GM19035 (cell line): ENCODE results near the gene SMARCD3.

Experiments
- ATAC-seq: cut with Tn5 transposase; IDR thresholded peaks from one replicate; pipeline ENCODE4 v1.9.1; 2021; ENCODE audit not compliant: unreplicated experiment

The SMARCD3 gene

DNA sequence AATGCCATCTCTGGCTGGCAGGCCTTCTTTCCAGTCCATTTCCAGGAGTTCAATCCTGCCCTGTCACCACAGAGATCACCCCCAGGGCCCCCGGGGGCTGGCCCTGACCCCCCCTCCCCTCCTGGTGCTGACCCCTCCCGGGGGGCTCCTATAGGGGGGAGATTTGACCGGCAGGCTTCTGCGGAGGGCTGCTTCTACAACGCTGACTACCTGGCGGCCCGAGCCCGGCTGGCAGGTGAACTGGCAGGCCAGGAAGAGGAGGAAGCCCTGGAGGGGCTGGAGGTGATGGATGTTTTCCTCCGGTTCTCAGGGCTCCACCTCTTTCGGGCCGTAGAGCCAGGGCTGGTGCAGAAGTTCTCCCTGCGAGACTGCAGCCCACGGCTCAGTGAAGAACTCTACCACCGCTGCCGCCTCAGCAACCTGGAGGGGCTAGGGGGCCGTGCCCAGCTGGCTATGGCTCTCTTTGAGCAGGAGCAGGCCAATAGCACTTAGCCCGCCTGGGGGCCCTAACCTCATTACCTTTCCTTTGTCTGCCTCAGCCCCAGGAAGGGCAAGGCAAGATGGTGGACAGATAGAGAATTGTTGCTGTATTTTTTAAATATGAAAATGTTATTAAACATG, 10.2 kb downstream of the SMARCD3 start:
- no peak for ATAC-seq

DNA sequence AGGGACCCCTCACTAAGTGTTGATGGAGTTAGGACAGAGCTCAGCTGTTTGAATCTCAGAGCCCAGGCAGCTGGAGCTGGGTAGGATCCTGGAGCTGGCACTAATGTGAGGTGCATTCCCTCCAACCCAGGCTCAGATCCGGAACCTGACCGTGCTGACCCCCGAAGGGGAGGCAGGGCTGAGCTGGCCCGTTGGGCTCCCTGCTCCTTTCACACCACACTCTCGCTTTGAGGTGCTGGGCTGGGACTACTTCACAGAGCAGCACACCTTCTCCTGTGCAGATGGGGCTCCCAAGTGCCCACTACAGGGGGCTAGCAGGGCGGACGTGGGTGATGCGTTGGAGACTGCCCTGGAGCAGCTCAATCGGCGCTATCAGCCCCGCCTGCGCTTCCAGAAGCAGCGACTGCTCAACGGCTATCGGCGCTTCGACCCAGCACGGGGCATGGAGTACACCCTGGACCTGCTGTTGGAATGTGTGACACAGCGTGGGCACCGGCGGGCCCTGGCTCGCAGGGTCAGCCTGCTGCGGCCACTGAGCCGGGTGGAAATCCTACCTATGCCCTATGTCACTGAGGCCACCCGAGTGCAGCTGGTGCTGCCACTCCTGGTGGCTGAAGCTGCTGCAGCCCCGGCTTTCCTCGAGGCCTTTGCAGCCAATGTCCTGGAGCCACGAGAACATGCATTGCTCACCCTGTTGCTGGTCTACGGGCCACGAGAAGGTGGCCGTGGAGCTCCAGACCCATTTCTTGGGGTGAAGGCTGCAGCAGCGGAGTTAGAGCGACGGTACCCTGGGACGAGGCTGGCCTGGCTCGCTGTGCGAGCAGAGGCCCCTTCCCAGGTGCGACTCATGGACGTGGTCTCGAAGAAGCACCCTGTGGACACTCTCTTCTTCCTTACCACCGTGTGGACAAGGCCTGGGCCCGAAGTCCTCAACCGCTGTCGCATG, 11.0 kb downstream of the SMARCD3 start:
- ATAC-seq: no peak

GRCh38 chr7:151236406-151236805, 12.1 kb downstream of the SMARCD3 start:
- no peak for ATAC-seq

GRCh38 chr7:151235091-151235787, 13.3 kb downstream of the SMARCD3 start:
- ATAC-seq: no peak

DNA sequence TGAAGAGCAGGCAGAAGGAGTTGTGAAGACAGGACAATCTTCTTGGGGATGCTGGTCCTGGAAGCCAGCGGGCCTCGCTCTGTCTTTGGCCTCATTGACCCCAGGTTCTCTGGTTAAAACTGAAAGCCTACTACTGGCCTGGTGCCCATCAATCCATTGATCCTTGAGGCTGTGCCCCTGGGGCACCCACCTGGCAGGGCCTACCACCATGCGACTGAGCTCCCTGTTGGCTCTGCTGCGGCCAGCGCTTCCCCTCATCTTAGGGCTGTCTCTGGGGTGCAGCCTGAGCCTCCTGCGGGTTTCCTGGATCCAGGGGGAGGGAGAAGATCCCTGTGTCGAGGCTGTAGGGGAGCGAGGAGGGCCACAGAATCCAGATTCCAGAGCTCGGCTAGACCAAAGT, 14.7 kb downstream of the SMARCD3 start:
- no peak for ATAC-seq

DNA sequence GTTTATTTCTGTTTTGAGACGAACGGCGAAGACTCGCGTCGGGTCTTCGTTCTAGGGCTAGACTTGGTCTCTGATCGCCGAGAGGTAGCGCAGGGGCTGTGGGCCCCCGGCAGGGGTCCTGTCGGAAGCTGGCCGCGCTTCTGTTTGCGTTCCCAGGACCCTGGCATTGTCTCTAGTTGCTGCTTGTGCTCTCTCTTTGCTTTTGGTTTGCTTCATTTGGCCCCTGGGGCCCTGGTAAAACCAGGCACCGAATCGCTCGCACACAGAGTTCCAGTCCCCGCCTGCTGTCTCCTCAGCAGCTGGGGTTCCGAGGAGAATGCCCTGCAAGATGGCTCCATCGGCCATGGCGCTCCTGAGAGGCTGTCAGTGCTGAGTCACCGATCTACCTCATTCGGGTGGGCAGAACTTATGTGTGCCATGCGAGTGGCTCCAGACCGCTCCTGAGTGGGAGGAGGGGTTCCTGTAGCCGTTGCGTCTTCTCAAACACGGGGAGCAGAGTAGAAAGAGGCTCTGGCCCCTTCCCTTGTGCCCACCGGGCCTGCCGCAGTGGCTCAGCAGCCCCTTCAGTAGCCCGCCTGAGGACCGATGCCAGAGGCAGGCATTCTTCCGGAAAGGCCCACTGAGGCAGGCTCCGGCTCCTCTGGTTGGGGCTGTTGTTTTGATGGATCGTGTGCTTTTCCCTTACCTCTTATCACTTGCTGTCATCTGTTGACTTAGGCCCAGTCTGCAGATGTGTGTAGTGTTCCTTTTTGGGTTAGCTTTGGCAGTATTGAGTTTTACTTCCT, 15.4 kb downstream of the SMARCD3 start:
- peak; percentile 25 for ATAC-seq

DNA sequence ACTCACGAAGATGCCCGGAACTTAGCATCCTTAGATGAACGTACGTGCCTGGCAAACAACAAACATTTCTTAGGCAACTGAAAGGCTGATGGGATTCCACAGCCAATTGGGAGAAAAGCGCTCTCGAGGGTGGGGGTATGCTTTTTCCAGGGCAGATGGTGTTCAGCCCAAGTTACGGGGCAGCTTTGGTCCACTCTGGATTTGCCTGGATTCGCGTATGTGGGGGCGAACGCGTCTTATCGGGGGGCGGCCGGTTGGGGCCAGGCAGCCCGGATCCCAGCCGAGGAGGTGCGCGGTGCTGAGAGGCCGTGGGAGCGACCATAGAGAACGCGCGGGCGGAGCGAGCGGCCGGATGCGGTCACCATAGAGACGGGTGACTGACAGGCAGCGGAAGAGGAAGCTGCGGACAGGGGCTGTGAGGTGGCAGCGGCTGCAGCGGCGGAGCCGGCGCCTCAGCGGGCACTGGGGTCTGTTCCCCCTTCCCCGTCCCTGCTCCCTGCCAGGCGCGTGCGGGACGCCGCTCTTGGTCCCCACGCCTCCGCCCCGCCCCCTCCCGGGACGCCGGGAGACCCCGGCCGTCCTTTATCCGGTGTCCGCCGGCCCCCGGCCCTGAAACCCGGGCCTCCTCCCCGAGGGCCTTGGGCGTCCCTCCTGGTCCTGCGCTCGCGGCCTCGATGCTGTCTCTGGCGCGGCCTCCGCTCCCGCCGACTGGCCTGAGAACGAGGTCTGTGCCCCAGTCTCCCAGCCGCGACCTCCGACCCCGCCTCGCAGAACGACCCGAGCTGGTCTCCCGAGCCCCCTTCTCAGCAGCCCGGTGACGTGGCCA, 16.2 kb downstream of the SMARCD3 start, which contains the start of gene CHPF2:
CHPF2 (plus strand) TSS at position 393 of the 826 bp plus-strand sequence. CDS start 1,529 bp downstream, outside the sequence.
- ATAC-seq: peak; percentile 98

GRCh38 chr7:151231080-151231479, 17.4 kb downstream of the SMARCD3 start:
- ATAC-seq: no peak

GRCh38 chr7:151229249-151229648, 19.2 kb downstream of the SMARCD3 start:
- ATAC-seq: no peak

GRCh38 chr7:151228024-151228866, 20.2 kb downstream of the SMARCD3 start:
- ATAC-seq: no peak

DNA sequence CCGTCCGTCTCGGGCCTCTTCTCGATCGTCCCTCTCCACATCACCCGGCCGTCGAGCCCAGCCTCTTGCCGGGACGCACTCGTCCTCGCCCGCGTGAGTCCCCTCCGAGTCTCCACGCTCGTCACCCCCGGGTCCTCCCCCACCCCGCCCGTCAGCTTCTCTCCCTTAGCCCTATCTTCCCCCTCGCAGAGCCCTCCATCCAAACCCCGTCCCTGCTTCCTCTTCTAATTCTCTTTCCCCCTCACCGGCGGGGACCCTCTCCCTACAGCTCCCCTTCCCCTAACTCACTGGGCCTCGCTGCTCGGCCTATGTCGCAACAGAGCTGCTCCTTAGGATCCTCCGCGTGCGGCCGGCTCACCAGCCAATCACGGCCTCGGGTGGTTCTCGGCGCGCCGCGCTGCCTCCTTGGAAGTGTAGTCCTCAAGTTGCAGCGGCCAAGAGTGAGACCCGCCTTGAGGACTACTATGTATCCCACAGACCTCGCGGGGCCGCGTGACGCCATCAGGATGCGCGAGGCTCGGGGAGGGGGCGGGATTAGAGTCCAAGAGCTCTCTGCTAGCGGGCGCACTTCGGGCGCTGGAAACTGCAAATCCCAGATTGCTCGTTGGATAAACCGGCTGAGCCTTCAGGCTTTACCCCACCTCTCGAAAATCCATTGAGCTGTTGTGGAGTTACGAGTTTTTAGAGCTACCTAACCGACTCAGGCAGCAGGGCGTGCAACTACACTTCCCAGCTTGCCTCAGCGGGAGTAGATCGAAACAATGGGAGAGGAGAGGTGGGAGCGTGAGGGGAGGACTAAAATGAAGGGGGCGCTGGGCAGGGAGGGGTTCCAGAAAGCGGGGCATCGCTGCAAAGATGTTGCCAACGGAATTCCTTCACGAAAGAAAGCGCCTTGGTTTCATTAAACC, 21.4 kb downstream of the SMARCD3 start, which contains the start of gene ABCF2:
ABCF2 (minus strand) TSS at position 331 of the 908 bp plus-strand sequence. CDS start 747 bp downstream, outside the sequence.
- peak; percentile 99 for ATAC-seq

DNA sequence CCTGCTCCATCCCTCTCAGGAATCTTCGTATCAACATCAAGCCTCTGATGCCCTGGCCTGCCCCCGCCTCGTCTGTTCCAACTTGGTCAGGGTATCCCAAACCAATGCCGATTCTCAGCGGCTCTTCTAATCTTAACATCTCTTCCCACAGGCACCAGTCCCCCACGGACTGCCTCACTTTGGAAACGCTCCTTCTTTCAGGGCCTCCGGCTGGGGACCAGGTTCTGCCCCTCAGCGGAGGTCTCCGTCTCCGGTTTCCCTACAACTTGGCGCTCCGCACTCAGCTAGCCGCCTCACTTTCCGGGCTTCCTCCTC, 22.0 kb downstream of the SMARCD3 start:
- ATAC-seq: no peak

GRCh38 chr7:151225948-151226510, 22.5 kb downstream of the SMARCD3 start:
- no peak for ATAC-seq

- ATAC-seq: no peak
Observed at GRCh38 chr7:151223728-151224127, 24.8 kb downstream of the SMARCD3 start.

- no peak for ATAC-seq
Observed at GRCh38 chr7:151218170-151218569, 30.3 kb downstream of the SMARCD3 start.

- ATAC-seq: no peak
Observed at GRCh38 chr7:151215396-151215795, 33.1 kb downstream of the SMARCD3 start.

GRCh38 chr7:151213826-151214225, 34.7 kb downstream of the SMARCD3 start:
- ATAC-seq: no peak

DNA sequence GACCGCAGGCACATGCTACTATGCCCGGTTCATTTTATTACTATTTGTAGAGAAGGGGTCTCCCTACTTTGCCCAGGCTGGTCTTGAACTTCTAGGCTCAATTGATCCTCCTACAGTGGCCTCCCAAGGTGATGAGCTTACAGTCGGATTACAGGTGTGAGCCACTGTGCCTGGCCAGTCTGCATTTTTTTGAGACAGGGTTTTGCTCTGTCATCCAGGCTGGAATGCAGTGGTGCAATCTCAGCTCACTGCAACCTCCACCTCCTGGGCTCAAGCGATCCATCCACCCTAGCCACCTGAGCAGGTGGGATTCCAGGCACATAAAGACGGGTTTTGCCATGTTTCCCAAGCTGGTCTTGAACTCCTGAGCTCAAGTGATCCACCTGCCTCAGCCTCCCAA, 35.9 kb downstream of the SMARCD3 start:
- no peak for ATAC-seq
